ENCODE results near the gene INHBE. TPM values are rescaled to one million over a fixed set of nuclear protein-coding genes. Genes with fewer than 3 reads are reported as not detected.
"Not testable (repeated sequence)": the region's sequence is repeated elsewhere in the genome, so short reads cannot be mapped to it uniquely, and the experiment has no call there.

Gene INHBE
- total RNA-seq, 4 donors from 2014 or later = not detected

DNA sequence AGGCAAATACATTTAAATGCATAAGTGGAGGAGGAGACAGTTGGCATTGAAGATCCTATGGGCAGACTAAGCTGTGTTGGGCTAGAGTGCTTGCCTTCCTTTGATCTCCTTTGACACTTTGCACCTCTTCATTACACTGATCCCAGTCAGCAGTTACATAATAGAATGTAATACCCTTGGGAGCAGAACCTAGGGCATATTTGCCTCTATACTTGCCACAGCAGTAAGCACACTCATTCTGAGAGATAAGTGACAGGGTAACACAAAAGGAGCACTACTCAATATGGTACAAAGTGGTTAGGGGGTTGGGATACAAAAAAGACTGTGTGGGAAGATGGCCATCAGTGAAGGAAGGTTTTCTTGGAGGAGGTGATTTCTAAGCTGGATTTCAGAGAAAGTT, 41.7 kb downstream of the INHBE start:
- H3K27ac ChIP-seq = no peak overlapping the region
- no peak overlapping the region for H3K4me3 ChIP-seq
- no peaks in the 10 kb centered on the region for H3K4me1 ChIP-seq
- H3K36me3 ChIP-seq = peaks cover 1 to 86% (median 5%) of the 10 kb centered on the region in 3 donors
- no peaks in the 10 kb centered on the region for H3K9me3 ChIP-seq
- no peaks in the 10 kb centered on the region for H3K27me3 ChIP-seq
- no peak for TF ChIP-seq POLR2A (IDR thresholded peaks at IDR 0.05)
- DNase-seq (ENCODE audit: low spot score in 2 of 2) = no peak

GRCh38 chr12:57497223-57498131, 42.4 kb downstream of the INHBE start:
- H3K4me3 ChIP-seq = no peak overlapping the region
- peaks cover 0 to 86% (median 5%) of the 10 kb centered on the region in 3 donors for H3K36me3 ChIP-seq
- no peaks in the 10 kb centered on the region for H3K27me3 ChIP-seq
- H3K4me1 ChIP-seq = no peaks in the 10 kb centered on the region
- no peaks in the 10 kb centered on the region for H3K9me3 ChIP-seq
- no peak overlapping the region for H3K27ac ChIP-seq
- 89 to 90% methylated on average over 12 of the region's 12 CpGs for WGBS, 2 donors
- no peak for DNase-seq (ENCODE audit: low spot score in 2 of 2)
- no peak for TF ChIP-seq POLR2A (IDR thresholded peaks at IDR 0.05)
- no peak for TF ChIP-seq EP300 (IDR thresholded peaks at IDR 0.05)
- TF ChIP-seq CTCF (IDR thresholded peaks at IDR 0.05) = no peak

- Histone ChIP-seq H3K27ac (no peak overlapping the region), H3K27me3 (no peaks in the 10 kb centered on the region), H3K4me3 (no peak overlapping the region), H3K9me3 (no peaks in the 10 kb centered on the region), H3K36me3 (peaks cover 0 to 88% (median 5%) of the 10 kb centered on the region in 3 donors), H3K4me1 (no peaks in the 10 kb centered on the region)
- no peak for DNase-seq (ENCODE audit: low spot score in 2 of 2)
- WGBS, 2 donors = 85 to 86% methylated on average over 9 of the region's 9 CpGs
- TF ChIP-seq CTCF (IDR thresholded peaks at IDR 0.05) (no peak), POLR2A (IDR thresholded peaks at IDR 0.05) (no peak)
Observed at GRCh38 chr12:57498132-57498502, 43.0 kb downstream of the INHBE start.

DNA sequence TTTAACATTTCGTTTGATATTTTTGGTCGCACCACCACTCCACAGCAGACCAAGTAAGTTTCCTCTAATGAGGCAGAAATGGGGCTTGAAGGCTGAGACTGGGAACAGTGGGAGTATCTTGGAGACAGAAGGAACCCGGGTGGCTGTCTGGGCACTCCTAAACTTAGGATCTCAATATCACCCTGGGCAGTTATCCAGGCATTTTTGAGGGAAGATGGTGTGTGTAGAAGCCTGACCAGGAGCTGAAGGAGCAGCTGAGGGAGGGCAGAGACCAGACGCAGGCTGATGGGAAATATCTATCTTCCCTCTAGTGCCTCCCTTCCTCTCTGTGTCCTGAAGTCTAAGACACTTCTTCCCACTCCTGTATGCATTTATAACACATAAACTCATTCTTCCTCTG, 43.5 kb downstream of the INHBE start:
- H3K4me3 ChIP-seq = no peak overlapping the region
- H3K27ac ChIP-seq = no peak overlapping the region
- H3K9me3 ChIP-seq = no peaks in the 10 kb centered on the region
- TF ChIP-seq CTCF (IDR thresholded peaks at IDR 0.05) (no peak), POLR2A (IDR thresholded peaks at IDR 0.05) (no peak), EP300 (IDR thresholded peaks at IDR 0.05) (no peak)
- no peak for DNase-seq (ENCODE audit: low spot score in 2 of 2)
- WGBS, 2 donors = 96 to 99% methylated on average over 4 of the region's 4 CpGs
- H3K4me1 ChIP-seq = no peaks in the 10 kb centered on the region
- no peaks in the 10 kb centered on the region for H3K27me3 ChIP-seq
- H3K36me3 ChIP-seq = peaks cover 0 to 92% (median 5%) of the 10 kb centered on the region in 3 donors

GRCh38 chr12:57500213-57500612, 45.1 kb downstream of the INHBE start:
- Histone ChIP-seq H3K27me3 (no peaks in the 10 kb centered on the region), H3K27ac (no peak overlapping the region), H3K4me1 (no peaks in the 10 kb centered on the region), H3K4me3 (no peak overlapping the region), H3K9me3 (no peaks in the 10 kb centered on the region), H3K36me3 (peaks cover 0 to 100% (median 6%) of the 10 kb centered on the region in 3 donors)
- no peak for TF ChIP-seq POLR2A (IDR thresholded peaks at IDR 0.05)
- no peak for TF ChIP-seq CTCF (IDR thresholded peaks at IDR 0.05)
- TF ChIP-seq EP300 (IDR thresholded peaks at IDR 0.05) = no peak
- 92 to 93% methylated on average over 11 of the region's 11 CpGs for WGBS, 2 donors
- no peak for DNase-seq (ENCODE audit: low spot score in 2 of 2)

- H3K9me3 ChIP-seq; H3K4me3 ChIP-seq; DNase-seq (ENCODE audit: low spot score in 2 of 2); H3K27me3 ChIP-seq; H3K4me1 ChIP-seq; H3K27ac ChIP-seq: not testable (repeated sequence)
- H3K36me3 ChIP-seq = peaks cover 0 to 94% (median 16%) of the 10 kb centered on the region in 3 donors
- whole genome bisulfite sequencing, 2 donors = 94 to 95% methylated on average over 22 of the region's 22 CpGs
Observed at GRCh38 chr12:57502311-57502969, 47.3 kb downstream of the INHBE start.

GRCh38 chr12:57506541-57506940, 51.4 kb downstream of the INHBE start:
- H3K4me3 ChIP-seq; H3K27ac ChIP-seq; H3K27me3 ChIP-seq; H3K9me3 ChIP-seq; DNase-seq (ENCODE audit: low spot score in 2 of 2); H3K4me1 ChIP-seq: not testable (repeated sequence)
- H3K36me3 ChIP-seq = peaks cover 0 to 92% (median 17%) of the 10 kb centered on the region in 3 donors
- 69 to 79% methylated on average over 4 of the region's 4 CpGs for WGBS, 2 donors
